ENCODE measurements around the gene SPG7.

DNA sequence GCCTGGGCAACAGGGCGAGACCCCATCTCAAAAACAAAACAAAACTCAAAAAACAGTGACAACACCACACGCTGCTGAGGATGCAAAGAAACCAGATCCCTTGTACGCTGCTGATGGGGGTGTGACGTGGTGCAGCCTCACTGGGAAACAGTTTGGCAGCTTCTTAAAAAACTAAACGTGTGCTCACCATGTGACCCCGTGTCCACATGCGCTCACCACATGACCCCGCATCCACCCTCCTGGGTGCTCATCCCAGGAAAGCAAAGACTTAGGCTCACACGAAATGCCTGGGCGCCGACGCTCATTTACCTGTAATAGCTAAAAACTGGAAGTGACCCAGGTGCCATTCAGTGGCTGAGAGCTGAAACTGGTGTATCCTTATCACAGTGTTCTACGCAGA lies 32.4 kb downstream of the SPG7 start:
- no peak for TF ChIP-seq POLR2A (IDR thresholded peaks at IDR 0.05; ENCODE audit: extremely low read depth, insufficient read length)
- no peak for TF ChIP-seq MYC (IDR thresholded peaks at IDR 0.05; ENCODE audit: low read depth, low read length)

Data from NB4 (cell line).